ENCODE measurements around the gene UCK1.
"Not testable (repeated sequence)": the region's sequence is repeated elsewhere in the genome, so short reads cannot be mapped to it uniquely, and the experiment has no call there.

Gene UCK1

DNA sequence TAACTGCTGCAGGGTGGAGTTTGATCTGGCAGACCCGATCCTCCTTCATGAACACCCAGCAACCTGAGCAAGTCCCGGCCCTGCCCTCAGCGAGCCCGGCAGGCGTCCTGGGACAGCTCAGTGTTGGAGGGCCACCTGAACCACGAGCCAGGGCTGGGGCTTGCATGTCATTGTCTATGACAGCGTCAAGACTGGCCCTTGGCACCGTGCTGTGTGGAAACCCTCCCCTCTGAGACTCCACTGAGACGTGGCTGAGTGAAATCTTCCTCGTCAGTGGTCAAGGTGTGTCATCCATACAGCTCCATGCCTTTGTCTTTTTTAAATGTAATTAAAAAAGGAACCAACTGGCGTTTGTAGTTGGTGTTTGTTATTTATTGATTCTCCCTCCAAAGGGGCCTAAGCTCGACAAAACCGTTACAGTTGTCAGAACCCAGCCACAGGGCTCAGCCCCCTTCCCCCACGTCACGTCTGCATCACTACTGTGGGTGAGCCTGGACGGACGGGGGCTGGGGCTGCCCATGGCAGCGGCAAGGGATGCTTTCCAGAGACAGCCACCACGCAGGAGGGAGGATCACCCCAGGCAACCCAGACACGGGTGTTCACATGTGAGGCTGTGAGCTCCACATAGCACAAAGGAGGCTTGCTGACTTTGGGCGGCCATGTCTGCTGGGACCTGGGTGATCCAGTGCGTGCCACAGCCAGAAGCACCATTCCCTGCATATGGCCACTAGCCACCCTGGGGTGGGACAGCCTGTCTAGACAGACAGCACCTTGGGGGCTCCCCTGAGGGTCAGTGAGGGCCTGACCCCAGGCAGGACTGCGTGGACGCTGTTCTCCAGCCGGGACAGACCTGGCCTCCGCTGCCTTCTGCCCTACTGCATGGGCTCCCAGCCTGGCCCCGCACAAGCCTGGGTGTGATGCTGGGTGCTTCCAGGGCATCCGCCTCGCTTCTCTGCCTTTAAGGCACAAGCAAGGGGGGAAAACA, 7.3 kb downstream of the UCK1 start:
- DNase-seq (ENCODE audit: low read depth in 2 of 2) = no peak

DNA sequence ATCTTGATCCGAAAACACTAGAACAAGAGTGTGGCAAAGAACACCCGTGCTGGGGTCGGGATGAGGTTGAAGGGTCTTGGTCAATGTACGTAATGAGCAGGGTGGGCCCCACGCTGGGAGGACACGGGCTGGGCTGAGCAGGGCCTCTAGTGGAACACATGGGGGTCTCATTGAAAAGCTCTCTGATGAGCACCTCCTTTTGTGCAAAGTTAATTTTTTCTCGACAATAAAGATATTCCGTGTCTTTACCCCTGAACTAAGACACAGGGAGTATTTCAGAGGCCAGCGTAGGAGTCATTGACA, 8.0 kb downstream of the UCK1 start:
- no peak for DNase-seq (ENCODE audit: low read depth in 2 of 2)

- DNase-seq (ENCODE audit: low read depth in 2 of 2) = no peak
Measured at GRCh38 chr9:131522257-131523085, 8.6 kb downstream of the UCK1 start.

DNA sequence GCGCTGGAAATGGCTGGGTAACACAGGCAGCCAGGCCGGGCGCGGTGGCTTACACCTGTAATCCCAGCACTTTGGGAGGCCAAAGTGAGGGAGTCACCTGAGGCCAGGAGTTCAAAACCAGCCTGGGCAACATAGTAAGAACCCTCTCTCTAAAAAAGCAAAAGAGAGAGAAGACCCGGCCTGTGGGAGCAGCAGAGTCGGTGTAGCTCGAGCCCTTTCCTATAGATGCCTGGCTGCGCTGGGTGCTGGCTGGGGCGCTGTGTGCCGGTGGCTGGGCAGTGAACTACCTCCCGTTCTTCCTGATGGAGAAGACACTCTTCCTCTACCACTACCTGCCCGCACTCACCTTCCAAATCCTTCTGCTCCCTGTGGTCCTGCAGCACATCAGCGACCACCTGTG, 9.2 kb downstream of the UCK1 start:
- DNase-seq (ENCODE audit: low read depth in 2 of 2) = no peak

- DNase-seq (ENCODE audit: low read depth in 2 of 2) = no peak
Measured at GRCh38 chr9:131521203-131521602, 9.9 kb downstream of the UCK1 start.

DNA sequence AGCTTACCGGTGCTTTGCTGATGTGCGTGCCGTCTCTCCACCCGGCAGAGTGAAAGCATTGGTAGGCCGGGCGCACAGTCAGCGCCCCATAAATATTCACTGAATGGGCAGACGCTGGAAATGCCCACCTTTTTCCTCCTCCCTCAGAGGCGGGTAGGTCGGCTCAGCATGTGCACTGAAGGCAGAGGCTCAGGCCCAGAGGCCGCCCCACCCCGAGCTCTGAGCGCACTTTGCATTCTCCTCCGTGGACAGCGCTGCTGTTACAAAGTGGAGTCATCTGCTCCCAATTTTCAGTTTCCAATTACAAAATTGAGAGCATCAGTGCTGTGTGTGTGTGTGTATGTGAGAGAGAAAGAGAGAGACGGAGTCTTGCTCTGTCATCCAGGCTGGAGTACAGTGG, 10.6 kb downstream of the UCK1 start:
- no peak for DNase-seq (ENCODE audit: low read depth in 2 of 2)

DNA sequence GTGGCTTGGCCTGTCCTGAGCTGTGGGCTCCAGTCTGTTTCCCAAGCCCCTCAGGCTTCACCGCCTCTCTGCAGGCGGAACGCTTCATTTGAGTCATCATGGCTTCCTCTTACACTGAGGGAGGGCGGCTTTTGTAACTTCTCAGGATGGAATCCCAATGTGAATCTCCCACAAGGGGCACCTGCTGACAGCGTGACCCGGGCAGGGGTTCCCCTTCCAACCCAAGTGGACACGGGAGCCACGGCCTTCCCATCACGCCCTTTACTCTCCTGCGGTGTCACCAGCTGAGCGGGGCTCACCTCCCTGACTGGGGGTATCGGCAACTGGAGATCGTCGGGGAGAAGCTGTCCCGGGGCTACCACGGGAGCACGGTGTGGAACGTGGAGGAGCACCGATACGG, 12.5 kb downstream of the UCK1 start:
- no peak for DNase-seq (ENCODE audit: low read depth in 2 of 2)

GRCh38 chr9:131517761-131518190, 13.3 kb downstream of the UCK1 start:
- no peak for DNase-seq (ENCODE audit: low read depth in 2 of 2)

DNA sequence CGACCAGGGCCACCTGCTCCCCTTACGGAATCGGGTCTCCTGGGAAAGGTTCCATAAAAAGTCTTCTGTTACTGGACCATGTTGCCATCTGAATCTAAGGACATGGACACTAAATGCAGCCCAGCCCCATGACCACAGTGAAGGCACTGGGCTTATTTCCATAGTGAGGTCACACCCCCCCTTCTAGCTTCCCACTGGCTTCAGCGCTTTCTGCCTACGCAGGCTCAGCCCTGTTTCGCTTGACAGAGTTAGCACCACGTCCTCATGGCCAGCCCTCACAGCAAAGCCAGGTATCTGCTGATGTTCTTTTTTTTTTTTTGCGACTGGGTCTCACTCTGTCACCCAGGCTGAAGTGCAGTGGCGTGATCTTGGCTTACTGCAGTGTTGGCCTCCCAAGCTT, 14.1 kb downstream of the UCK1 start:
- DNase-seq (ENCODE audit: low read depth in 2 of 2) = no peak

GRCh38 chr9:131516100-131516499, 15.0 kb downstream of the UCK1 start:
- no peak for DNase-seq (ENCODE audit: low read depth in 2 of 2)

- DNase-seq (ENCODE audit: low read depth in 2 of 2) = not testable (repeated sequence)
Measured at GRCh38 chr9:131515559-131516031, 15.5 kb downstream of the UCK1 start.

- DNase-seq (ENCODE audit: low read depth in 2 of 2) = no peak
Measured at GRCh38 chr9:131513177-131513576, 17.9 kb downstream of the UCK1 start.

DNA sequence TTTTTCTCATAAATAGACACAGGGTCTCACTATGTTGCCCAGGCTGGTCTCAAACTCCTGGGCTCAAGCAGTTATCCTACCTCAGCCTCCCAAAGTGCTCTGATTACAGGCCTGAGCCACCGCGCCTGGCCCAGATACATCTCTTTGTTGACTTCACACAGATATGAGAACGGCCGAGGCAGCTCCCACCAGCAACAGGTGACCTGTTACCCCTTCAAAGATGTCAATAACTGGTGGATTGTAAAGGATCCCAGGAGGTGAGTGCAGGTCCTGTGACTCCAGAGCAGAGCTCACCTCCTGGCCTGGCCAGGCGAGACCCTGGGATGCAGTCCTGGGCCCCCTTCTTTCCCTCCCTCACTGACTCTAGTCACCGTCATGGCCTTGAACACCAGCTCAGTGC, 19.2 kb downstream of the UCK1 start:
- DNase-seq (ENCODE audit: low read depth in 2 of 2) = no peak

DNA sequence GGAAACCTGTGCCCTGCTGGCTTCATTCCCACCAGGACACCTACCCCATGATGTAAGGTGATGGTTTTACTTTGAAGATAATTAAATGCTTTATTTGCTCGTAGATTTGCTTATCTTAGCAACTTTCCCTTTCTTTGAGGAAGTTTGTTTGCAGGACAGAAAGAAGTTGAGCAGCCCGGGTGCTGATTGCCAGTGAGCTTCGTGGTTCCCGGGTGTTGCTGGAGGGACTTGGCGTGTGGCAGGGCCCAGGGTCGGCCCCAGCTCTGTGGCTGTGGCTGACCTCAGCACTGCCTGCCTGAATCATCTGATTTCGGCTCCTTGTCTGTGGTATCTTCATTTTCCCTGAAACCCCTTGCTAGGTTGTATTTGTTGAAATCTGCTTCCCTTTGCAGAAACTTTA, 19.6 kb downstream of the UCK1 start:
- DNase-seq (ENCODE audit: low read depth in 2 of 2) = no peak

DNA sequence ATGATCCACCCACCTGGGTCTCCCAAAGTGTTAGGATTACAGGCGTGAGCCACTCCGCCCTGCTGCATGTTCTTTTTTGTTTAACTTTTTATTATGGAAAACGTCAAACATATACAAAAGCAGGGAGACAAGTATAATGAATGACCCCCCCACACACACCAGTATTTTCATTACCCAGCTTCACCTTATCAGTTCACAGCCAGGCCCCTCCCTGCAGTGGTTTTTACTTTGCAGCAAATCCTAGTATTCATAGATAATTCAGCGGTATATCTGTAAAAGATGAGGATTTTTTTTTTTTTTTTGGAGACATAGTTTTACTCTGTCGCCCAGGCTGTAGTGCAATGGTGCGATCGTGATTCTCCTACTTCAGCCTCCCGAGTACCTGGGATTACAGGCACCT, 26.1 kb downstream of the UCK1 start:
- no peak for DNase-seq (ENCODE audit: low read depth in 2 of 2)

DNA sequence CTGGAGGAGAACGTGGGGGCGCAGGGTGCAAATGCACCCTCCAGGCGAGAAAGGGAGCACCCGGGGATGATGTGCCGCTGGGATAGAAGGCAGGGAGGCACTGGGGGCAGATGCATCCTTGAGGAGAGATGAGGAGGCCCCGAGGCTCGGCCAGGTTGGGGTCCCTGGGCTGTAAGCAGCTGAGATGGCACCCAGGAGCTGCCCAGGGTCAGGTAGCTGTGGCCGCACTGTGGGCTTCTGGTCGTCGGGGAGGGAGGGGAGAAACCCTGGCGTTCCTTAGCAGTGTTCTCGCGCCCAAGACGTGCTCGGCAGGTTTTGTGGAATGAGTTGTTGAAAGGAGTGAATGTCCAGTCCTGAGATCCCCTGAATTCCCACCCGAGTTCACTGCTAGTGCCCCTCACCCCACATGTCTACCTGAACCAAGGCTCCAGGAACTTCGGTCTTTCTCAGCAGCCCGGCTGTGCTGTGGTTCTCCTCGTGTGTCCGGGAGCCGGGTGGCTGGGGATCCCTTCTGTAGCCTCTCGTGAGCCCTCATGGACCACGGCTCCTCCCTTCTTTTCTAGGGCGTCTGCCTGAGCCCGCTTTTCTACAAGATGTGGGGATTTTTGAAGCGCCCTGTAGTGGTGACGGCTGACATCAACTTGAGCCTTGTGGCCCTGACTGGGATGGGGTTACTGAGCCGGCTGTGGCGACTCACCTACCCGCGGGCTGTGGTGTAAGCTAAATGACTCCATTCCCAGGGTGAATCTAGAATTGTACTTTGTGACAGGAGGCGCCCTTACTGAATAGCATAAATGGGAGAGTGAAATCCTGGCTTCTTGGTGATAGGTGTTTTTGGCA, 27.2 kb downstream of the UCK1 start:
- peak; percentile 69 to 79 for DNase-seq (ENCODE audit: low read depth in 2 of 2)

GRCh38 chr9:131502781-131503625, 28.1 kb downstream of the UCK1 start, which contains the start of gene POMT1:
Gene POMT1 (plus strand): TSS chr9:131502918. CDS start chr9:131504219, 1,301 bp downstream.
- peak; percentile 80 to 84 for DNase-seq (ENCODE audit: low read depth in 2 of 2)

GRCh38 chr9:131500939-131501541, 30.0 kb downstream of the UCK1 start:
- DNase-seq (ENCODE audit: low read depth in 2 of 2) = peak; percentile 59 to 66

GRCh38 chr9:131500377-131500776, 30.7 kb downstream of the UCK1 start:
- DNase-seq (ENCODE audit: low read depth in 2 of 2) = peak; percentile 63 to 76

GRCh38 chr9:131499254-131499767, 31.8 kb downstream of the UCK1 start:
- no peak for DNase-seq (ENCODE audit: low read depth in 2 of 2)

Data from stimulated activated CD8-positive, alpha-beta memory T cell treated with anti-CD3 and anti-CD28 coated beads, Interleukin-15, amount 100 ng/mL, for 48 hours (primary cell).